Fibroblast of skin of abdomen (primary cell): ENCODE measurements around the gene ANXA2.
A peak's percentile ranks its signal among the peaks of the same experiment; 100 is the strongest.
"Not testable (repeated sequence)": the region's sequence is repeated elsewhere in the genome, so short reads cannot be mapped to it uniquely, and the experiment has no call there.

Experiments used
- DNase-seq: peaks from one replicate; pipeline ENCODE4 v3.0.0-alpha.2; 2013

ANXA2 gene

DNA sequence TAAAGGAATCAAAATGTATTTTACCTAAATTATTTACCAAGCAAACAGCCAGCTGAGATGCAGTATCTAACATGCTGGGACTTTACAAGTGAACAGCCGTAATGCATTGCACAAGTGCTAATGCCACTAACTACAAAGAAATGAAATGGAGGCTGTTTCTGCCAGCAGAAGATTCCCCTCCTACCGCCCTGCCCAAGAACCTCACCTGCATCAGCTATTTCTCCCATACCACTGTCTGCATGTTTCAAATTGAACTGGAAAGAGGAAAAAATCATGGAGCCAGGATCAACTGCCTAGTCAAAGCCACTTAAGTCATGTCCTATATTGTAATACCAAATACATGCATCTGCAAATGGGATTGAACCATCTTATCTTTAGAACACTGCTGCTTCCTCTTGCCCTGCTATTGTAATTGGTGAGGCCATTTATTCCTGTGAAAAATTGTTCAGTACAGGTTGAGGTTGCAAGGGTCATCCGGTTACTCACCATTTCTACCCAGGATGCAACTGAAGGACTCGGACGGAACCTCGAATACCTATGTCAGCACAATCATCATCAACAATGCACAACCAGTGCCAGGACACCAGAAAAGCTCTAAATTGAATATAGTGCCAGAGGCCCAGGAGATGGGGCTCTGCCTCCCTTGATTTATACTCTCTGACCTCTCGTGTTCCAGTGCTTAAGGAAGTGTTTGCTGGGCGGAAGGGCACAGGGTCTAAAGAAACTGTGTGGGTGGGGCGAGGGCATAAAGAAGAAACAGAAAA, 27.5 kb downstream of the ANXA2 start:
- no peak for DNase-seq

DNA sequence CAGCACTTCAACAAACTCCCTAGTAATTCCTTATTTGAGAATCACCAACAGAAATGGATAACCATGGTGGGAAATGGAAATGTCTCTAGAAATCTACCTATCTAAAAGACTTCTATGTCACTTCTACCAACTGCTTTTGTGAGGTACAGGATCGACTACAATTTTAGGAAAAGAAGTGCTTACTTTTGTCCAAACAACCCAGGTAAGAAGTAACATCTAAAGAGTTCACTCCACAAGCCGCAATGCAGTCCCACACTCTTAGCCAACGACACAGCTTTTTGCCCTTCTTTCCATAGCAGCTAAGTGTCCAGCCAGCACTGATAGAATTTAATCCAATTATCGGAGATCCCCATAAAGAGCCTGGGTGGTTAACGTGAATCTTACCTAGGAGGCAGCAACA, 28.1 kb downstream of the ANXA2 start:
- no peak for DNase-seq

DNA sequence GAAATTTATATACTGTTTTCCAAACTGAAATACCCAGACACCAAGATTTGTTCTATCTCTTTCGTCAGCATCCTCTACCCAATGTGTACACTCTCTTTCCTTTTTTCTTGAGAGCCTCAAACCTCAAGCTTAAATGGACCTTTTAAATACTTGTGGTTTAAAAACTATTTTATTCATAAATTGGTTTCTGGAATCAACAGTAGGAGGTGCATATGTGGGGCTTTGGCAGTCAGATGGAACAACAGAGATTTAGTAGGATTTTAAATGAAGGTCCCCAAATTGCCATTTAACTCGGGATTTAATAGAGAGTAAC, 33.2 kb downstream of the ANXA2 start:
- DNase-seq = no peak

DNA sequence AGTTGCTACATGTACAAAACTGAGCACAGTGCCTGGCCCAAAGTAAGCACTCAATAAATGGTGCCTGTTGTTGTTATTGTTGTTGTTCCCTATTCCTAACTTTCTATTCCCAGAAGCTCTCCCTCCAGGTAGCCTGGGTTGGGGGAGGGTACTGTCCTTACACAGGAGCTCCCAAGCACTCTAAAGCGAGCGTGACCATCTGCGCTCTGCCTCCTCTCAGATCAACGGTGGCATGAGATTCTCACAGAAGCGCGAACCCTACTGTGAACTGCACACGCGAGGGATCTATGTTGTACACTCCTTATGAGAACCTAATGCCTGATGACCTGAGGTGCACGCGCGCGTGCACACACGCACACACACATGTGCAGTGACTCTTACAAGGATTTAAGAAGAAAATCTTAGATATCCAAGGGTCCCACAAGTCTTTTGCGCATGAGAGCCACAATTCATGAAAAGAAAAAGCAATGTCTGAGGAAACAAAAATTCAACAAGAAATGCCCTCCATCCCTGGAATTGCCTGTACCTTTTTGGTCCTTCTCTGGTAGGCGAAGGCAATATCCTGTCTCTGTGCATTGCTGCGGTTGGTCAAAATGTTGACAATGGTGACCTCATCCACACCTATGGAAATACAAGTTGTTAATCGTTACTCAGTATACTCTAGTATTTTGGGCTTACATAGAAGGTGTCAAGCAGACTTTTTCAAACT, 33.7 kb downstream of the ANXA2 start:
- DNase-seq = no peak

DNA sequence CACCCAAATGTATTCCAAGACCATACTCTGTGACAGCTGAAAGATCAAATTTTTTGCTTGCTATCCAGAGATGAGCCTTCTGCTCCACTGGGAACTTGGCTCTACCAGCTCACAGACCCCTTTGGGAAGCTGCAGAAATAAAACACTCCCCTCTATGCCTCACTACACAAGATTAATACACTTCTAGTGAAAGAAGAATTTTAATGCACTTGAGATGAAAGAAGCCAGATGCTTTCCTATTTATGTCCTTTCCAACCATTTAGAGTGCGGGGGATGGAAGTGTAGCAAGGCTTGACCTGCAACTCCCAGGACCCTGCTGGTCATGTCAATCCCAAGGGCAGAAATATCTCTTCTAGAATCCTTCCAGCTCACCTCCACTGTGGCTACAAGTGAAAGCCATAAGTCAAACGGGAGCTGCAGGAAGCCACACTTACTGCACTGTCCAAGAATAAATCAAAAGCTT, 34.7 kb downstream of the ANXA2 start:
- DNase-seq = no peak

DNA sequence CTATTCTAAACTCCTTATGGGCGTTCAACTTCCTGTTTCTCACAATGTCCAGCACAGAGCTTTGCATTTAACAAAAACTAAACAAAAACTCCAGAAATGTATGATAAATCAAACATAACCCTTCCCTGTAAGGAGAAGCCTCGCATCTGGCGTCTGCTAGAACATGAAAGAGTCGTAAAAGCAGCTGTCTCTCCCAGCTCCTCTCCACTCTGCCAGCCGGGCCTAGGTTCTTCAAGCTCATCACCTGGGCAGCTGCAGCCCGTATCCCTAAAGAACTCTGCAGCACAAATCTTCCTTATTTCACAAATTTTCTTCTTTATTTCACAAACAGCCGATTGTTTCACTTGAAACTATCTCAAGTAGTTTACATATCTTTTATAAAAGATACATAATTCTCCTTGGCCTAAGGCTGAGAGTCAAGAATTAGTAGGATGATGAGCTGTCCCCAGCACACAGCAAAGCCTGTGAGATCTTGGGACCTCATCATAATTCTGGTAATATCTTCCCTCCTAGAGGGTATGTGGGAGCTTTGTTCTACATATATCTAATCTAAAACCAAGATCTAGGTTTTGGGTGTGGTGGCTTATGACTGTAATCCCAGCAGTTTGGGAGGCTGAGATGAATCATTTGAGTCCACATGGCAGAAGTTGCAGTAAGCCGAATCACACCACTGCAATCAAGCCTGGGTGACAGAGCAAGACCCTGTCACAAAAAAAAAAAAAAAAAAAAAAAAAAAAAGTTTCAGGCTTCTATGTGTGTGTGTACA, 35.3 kb downstream of the ANXA2 start:
- DNase-seq = peak; percentile 76

DNA sequence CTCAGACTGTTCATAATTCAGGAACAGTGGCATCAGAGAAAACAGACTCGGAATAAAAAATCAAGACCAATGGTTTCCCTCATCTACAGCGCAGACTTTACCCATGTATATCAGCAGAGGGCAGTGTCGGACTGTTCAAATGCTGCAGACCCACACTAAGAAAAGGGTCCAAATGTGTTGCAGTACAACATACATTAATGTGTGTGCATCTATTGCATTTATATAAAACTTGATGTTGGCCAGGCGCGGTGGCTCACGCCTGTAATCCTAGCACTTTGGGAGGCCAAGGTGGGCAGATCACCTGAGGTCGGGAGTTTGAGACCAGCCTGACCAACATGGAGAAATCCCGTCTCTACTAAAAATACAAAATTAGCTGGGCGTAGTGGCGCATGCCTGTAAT, 38.0 kb downstream of the ANXA2 start:
- not testable (repeated sequence) for DNase-seq

DNA sequence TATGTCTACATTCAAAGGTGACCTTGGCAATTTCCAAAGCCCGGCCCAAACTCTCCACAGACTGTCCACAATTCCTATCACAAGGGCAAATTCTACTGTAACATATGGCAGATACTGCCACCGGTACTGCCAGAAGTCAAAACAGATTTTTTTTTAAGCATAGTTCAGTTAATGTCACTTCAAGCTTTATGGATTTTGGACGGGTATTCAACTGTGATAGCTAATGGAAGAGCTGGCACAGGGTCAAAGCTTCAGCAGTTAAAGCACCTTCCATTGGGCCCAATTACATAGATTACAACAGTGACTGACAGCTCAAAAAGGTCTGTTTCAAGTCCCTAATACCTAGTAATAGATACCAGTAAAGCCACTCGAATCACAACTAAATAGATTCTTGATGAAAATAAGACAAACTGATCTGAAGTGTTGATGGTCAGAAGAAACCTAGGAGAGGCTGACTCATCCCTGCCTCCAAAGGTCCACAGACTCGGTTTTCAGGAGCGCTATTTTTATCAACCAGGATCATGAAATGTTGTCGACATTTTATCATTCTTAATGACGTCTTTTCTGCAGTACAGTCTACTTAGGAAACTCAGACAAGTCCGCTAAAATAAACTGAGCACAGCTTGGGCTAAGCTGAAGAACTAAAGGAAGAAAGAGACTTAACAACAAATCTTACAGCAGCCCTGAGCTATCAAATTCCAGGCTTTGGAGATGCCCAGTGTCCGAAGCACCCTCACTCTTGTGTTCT, 38.7 kb downstream of the ANXA2 start:
- DNase-seq = peak; percentile 69

DNA sequence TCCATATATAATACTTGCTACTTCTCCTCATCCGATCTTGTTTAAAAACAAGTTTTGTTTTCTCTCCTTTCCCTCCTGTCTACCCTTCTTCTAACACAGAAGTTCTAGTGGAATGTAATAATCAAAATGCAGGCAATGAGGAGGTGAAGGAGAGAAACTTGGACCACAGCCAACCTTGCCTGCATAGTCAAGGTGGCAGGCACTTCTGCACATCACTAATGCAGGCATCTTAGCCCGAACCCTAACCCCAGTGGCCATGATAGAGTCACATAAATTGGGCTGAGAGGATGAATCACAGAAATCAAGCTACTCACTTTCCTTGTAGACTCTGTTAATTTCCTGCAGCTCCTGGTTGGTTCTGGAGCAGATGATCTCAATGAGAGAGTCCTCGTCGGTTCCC, 41.0 kb downstream of the ANXA2 start:
- no peak for DNase-seq

DNA sequence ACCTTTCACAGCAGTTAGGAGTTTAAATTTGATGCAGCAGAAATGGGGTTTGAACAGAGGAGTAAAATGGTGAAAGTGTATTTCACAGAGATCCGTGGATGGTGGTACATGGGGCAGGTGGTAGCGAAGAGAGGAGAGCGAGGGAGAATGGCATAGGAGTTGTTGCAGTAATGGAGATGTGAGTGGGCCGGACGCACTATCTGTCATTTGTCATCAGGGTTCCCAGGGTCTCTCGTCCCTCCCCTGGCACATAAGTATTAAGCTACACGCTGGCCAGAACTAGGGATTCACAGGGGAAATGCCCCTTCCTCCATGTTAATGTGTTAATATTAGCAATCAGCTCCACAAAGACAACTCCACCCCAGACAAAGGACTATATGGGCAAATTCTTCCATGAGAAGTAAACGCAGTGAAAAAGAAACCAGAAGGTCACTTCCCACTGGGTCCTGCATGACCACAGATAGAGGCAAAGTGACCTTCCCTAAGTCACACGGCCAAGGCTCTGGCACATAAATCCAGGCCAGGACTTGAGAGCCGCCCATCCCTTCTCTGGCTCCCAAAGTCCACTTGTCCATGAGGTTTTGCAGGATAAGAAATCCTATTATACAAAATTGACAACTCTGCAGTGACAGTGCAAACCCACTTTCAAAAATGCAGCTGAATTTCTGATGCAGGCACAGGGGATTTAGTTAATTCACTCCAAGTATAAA, 42.5 kb downstream of the ANXA2 start:
- no peak for DNase-seq

DNA sequence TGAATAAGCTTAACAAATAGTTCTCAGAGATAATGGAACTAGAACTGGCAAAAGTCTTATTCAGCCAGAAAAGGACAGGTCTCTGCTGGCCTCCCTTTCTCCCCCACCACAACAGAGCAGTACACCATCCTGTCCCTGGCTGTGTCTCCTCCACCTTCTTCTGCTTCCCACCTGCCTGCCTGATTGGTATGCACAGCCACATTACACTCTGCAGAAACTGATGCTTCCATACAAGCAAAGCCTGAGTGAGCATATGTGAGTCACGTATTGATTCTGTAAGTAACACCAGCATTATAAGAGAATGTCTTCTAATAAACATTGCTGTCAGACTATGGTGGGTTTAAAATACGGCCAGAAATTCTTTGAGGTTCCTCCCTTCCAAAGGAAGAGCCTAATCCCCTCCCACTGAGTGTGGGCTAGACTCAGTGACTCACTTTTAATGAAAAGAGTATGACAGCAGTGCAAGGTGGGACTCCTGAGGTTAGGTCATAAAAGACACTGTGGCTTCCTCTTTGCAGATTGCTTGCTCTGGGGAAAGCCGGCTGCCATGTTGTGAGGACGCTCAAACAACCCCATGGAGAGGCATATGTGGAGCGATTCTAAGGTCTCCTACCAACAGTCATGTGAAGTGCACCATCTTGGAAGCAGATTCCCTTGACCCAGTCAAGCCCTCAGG, 44.4 kb downstream of the ANXA2 start:
- peak; percentile 87 for DNase-seq

DNA sequence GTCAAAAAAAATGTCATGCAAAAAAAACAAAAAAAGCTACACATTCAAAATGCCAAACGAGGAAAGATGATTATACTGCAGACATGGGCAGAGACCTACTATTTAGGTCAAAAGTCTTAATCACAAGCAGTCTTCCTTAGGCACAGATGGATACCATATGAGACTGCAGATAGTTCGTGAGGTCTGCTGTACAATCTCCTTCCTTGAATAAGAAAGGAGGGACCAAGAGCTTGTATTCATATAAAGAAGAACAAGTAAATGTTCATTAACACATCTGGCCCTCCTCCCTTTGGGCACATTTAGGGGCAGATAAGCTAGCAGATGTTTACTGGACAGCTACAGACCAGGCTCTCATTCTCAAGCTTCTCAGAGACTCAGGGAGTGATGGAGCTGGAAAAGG, 45.3 kb downstream of the ANXA2 start:
- DNase-seq = no peak

DNA sequence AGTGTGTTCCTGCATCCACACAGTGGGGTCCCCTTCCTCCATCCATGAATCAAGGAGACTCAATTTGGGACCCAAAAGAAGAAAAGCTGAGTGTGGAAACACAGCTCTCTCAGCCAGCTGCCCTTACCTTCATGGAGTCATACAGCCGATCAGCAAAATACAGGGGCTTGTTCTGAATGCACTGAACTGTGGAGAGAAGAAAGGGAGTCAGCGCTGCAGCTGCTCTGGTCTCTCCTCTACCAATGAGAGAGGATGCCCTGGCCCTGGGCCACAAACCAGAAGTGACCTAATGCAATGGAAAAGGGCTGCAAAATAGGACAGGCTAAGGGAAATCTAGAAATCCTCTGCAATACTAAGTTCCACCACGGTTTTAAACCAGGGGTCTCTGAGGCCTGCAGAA, 46.7 kb downstream of the ANXA2 start:
- no peak for DNase-seq

DNA sequence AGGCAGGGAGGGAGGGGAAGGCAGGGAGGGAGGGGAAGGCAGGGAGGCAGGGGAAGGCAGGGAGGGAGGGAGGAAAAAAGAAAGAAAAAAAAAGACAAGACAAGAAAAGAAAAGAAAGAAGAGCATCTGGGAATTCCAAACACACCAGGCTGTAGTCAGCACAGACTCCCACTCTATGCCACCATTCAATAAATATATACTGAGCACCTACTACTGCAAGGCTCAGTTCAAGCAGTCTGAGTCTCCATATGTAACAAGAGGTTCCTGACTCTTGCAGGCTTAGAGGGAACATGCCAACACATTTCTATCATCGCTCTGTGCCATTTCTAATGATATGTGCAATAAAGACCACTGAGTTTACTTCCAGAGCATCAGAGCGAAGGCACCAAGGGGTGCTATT, 47.7 kb downstream of the ANXA2 start:
- DNase-seq = no peak

DNA sequence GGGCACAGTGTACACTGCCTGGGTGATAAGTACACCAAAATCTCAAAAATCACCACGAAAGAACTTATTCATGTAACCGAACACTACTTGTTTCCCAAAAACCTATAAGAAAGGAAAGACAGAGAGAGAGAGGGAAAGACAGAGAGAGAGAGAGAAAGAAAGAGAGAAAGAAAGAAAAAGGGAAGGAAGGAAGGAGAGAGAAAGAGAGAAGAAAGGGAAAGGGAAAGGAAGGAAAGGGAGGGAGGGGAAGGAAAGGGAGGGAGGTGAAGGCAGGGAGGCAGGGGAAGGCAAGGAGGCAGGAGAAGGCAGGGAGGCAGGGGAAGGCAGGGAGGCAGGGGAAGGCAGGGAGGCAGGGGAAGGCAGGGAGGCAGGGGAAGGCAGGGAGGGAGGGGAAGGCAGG, 48.2 kb downstream of the ANXA2 start:
- DNase-seq = no peak

DNA sequence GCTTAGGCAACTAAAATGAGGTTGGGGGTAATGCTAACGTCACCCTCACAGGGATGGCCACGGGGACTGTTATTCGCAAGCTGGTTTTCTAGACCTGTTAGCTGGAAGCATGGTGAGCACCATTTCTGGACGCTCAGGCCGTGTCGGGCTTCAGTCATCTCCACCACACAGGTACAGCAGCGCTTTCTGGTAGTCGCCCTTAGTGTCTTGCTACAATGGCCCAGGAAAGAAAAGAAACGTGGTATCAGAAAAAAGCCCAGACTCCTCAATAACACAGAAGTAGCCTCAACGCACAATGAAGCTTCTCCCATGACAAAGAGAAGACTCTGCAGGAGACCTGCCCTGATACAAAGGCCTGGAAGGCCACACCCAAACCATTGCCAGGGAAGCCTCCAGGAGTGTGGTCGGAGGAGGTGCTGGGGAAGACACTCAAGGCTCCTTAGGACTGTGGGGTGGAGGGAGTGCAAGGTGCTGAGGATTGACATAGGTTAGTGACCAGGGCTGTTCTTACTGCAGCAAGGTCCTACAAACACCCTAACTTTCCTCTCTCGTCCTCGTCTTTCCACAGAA, 50.2 kb downstream of the ANXA2 start:
- no peak for DNase-seq

DNA sequence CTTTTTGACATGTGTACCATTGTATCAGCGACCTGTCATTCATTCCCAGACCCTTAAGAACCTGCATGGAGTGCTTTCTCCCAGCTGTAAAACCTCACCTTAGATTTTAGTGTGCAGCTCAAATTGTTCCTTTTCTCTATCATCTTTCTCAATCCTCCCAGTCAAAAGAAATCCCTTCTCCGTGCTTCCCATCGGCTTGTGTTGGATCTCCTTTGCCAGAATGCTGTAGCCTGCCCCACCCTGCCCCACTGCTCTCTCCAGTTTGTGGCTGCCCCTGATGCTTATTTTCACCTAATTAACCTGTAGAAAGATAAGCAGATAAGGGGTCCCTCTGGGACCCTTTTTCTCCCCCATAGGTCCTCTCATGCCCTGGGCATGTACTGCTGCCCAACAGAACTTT, 51.1 kb downstream of the ANXA2 start:
- DNase-seq = no peak

DNA sequence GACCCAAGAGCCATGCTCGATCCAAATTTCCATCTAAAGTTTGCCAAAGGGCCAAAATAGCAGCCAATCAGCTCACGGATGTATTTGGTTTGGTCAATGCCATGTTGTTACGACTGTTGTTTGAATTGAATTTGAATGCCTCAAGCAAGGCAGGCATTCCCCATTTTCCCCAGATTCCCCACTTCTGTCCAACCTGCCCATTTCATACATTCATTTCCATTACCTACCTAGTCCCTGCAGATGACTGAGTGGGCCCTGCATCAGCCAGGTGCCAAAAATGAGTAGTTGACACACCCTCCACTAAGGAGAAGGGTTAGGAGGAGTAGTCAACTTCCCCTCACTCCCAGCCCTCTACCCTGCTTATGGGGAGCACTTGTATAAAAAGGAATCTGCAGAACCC, 51.7 kb downstream of the ANXA2 start:
- no peak for DNase-seq

DNA sequence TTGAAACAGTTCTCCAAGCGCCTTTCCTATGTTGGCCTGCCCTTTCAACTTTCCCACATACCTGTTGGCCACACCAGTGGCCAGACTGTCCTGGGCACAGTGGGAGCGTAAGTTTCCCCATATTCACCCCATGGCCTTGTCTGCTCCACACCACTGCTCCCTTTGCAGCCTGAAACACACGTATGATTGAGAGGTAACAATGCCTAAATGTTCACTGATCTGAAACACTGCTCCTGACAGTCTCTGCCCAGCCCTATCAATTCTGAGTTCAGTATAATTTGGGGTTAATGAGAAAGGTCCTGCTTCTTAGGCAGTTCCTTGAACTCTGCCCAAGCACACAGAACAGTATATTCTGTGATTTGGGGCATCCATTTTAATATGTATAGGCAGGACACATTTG, 52.2 kb downstream of the ANXA2 start:
- DNase-seq = no peak

DNA sequence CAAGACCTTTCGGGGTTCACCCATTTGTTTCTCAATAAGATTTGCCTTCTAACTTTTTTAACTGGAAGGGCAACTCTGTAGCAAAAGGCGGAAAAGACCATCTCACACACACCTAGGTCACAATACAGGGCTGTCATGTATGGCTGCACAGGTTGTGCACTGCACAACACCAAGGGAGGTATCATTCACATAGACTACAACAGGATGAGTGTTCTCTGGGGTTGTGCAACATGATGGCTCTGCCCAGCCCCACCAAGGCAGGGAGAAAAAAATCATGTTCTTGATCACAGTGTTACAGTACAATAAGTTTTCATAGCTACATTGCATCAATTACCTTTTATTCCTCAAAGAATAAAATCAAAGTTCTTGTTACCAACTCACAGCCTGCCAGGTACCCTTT, 52.8 kb downstream of the ANXA2 start:
- DNase-seq = no peak

DNA sequence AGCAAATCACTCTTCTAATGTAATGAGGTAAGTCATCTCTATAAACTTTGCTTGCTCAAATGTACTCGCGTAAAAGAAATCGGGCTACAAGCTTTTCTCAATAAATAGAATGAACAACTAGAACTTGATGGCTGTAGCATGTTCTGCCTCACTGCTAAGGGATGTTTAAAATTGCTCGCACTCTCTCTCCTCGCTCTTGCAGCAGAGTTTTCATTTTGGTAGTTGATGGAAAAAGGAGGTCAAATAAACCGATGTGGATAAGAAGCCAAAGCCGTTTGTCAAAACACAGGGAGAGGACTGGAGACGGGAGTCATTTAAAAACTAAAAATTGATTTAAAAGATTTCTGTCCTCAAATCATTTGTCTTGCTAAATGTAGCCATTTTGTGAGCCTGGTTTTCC, 53.3 kb downstream of the ANXA2 start:
- no peak for DNase-seq
